NCI-H2227 (cell line): ENCODE results near the gene UST.
"Not testable (repeated sequence)": the region's sequence is repeated elsewhere in the genome, so short reads cannot be mapped to it uniquely, and the experiment has no call there.

Source experiments
- DNase-seq: peaks from one replicate; lab custom pipeline; 2025; ENCODE audit not compliant: unreplicated experiment; lab: John Stamatoyannopoulos, UW

The UST gene

DNA sequence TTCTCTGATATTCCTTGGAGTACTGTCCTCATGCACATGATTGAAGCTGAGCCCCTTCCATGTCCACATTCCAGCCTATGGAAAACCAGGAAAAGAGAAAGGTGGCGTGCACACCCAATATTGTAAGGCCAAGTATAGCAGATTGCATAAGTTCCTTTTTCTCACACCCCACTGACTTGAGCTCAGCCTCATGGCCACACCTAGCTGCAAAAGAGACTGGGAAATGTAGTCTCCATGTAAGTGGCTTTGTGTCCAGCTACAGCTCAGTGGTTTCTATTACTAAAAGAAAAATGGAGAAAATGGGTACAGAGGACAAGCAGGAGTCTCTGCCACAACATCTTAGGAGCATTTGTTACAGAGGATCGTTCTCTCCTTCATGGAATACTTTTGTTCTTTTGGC lies 10.8 kb upstream of the UST start:
- DNase-seq, result no peak

DNA sequence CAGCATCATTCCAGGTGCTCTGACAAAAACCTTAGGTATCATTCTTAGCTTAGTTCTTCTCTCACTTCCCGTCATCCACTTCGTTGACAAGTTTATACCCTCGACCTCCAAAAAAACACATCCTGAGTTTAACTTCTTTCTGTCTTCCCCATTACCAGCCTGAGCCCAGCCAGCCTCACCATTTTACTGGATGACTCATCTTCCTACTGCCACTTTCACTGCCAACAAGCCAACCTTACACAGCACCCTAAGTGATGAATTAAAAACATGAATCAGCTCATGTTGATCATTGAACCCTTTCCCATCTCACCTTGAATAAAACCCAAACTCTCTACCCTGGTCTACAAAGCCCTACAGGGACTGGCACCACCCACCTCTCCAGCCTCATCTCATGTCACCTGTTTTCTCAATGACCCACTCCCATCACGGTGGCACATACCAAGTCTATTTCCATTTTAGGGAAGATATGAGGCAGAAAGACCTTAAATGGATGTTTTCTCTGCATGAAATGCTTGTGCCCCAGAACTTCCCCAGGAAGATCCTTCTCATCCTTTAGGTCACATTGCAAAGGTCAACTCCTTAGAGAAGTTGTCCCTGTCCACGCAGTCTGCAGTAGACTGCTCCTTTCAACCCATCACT lies 9.9 kb upstream of the UST start:
- no peak for DNase-seq

DNA sequence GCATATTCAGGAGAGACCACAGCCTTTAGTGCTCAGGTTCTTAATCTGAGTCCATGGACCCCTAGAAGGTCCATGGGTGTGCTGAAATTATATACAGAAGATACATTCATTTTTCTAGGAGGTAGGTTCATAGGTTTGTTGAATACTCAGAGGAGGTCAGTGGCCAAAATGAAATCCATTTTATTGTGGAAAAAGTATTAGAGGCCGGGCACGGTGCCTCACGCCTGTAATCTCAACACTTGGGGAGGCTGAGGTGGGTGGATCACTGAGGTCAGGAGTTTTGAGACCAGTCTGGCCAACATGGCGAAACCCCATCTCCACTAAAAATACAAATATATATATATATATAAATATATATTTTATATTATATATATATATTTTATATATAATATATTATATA lies 9.0 kb upstream of the UST start:
- DNase-seq, result no peak

DNA sequence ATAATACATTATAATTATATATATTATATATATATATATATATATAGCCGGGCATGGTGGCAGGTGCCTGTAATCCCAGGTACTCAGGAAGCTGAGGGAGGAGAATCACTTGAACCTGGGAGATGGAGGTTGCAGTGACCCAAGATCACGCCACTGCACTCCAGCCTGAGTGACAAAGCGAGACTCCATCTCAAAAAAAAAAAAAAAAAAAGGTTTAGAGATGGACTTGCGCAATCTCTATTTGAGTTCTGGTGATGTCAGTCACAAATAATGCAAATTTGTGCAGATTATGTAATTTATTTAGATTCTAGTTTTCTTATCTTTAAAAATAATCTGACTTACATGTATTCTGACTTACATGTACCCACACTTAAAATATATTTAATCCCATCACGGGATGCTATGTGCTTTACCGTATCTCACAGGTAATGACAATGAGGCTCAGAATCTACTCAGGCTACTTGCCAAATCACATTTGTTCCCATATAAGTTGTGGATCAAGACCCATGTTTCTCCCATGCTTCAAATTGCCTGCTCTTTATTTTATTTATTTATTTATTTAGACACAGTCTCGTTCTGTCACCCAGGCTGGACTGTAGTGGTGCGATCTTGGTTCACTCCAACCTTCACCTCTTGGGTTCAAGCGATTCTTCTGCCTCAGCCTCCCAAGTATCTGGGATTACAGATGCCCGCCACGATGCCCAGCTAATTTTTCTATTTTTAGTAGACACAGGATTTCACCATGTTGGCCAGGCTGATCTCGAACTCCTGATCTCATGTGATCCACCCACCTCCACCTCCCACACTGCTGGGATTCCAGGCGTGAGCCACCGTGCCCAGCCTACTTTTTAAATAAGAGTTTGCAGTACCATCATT lies 7.6 kb upstream of the UST start:
- no peak for DNase-seq

DNA sequence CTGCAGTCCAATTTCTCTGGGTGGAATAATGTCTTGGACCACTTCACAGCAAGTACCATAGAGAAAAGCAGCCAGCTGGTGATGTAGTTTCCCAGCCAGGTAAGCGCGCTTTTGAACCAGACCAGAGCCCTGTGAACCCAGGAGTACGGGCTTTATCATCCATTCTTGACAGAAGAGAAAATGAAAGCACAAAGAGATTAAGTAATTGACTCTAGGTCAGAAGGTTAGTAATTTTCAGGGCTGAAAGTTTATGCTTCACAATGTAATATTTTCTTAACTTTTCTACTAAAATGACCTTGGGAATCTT lies 7.1 kb upstream of the UST start:
- no peak for DNase-seq

DNA sequence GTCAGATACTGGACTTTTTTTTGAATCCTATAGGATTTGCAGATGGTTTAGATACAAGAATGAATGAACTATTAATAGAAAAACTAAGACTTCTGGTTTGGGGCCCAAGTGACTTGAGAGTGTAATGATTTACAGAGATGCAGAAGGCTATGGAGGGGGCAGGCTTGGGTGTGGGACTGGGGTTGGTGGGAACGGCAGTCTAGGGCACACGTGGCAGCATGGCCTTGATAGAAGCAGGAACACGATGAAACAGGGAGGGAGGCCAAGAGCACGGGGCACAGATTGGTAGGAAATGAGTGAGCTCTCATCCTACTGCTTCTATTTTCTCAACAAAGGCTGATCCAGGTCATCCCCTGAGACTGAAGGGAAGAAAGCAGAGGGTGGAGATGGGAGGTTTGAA lies 3.4 kb upstream of the UST start:
- DNase-seq, result no peak

DNA sequence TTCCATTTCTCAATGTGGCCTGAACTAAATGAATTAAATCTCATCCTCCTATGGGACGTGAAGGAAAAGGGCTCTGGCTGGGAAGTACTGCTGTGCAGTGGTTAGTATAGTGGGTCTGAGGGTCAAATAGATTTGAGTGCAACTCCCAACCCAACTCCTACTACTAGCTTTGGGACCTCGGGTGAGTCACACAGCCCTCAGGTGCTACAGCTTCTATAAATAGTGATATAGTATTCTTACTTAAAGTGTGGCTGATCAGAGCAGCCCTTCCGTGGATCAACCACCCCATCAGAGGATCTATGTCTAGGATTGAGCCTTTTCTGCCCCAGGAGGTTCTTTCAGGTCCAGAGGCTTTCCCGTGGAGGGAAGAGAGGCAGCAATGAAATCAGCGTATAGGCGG lies 904 bp upstream of the UST start:
- DNase-seq, result no peak

DNA sequence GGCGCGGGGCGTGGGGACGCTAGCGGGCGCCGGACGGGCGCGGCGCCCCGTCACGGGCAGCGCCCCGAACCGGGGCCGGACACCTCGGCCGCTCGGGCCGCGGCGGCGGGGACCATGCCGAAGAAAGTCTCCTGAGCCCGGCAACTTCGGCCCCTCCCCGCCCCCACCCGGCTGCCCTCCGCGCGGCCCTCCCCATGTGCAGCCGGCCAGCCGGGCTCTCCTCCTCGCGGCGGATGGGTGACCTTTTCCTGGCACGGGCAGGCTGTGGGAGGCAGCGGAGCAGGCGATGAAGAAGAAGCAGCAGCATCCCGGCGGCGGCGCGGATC lies 278 bp downstream of the UST start:
- DNase-seq, result no peak

DNA sequence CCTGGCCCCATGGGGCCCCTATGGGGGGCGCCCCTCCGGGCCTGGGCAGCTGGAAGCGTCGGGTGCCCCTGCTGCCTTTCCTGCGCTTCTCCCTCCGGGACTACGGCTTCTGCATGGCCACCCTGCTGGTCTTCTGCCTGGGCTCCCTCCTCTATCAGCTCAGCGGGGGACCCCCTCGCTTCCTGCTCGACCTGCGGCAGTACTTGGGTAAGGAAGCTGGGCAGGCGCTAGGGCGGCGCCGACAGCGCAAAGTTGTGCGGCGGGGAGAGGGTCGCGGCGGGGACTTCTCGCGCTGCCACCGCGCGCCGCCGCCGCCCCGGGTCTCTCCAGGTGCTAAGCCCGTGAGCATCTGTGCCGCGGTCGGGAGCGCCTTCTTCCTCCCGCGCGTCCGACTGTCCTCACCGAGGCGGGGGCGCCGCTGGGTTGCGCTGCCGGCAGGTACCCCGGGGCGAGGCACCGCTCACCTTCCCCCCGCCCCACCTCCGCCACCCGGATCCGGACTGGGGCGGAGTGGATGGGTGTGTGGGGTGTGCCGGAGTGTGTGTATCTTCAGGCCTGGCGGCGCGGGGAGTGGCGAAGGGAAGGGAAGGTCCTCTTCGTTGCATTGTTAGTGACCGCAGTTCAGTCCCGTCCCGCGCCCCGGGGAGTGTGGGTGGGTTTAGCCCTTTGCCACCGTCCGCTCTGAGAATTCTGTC lies 788 bp downstream of the UST start:
- peak; percentile 16 for DNase-seq

DNA sequence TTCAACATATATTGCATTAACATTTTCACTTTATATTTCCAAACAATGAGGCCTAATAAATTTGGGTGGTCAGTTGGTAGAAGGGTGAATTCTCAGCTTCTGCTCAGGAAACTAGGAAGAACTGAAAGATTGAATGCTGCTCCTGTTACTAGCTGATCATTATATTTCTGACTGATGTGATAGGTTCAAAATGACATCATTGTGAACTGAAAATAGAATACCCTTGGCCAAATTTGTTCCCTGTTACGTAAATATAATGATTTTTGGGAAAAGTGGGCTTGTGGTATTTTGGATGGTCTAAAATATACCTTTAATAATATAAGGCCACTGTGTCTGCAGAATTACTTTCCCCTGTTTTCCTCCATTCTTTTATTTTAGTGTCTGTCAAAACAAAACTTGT lies 2.8 kb downstream of the UST start:
- DNase-seq, result no peak

DNA sequence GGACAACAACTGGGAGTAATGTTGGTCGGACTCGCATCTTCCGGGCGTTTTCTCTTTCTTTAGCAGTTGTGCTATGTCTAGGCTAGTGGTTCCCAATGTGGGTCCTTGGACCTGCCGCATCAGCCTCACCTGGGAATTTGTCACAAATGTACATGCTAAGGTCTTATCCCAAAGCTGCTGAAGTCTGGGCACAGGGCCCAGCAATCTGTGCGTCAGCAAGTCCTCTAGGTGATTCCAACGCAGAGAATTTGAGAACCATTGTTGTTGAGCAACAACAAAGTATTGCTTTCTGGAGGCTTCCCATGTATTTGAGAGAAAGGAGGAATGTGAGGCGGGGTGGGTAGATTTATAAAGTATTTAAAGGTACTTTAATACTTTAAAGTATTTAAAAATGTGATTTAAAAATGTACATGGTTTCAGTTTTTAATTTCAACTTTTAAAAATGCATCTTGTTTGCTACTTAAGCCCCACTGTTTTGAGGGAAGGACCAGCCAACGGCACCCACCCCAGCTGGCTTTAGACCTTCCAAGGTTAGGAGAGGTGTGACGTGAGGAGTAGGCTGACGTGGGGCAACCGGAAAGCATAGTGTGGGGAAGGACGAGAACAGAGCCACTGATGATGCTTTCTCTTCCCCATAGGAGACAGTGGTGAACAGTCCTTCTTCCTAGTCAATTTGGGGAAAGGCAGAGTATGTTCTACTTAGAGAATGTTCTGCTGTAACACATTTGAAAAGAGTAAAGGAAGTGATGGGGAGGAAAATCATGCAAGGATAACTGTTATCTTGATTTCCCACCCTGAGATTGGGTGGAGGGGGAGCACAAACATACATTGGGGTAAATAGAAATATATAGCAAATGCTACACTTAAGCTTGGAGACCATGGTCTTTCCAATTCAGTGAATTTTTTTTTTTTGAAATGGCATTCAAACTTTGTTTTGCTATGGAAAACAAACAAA lies 4.3 kb downstream of the UST start:
- no peak for DNase-seq

DNA sequence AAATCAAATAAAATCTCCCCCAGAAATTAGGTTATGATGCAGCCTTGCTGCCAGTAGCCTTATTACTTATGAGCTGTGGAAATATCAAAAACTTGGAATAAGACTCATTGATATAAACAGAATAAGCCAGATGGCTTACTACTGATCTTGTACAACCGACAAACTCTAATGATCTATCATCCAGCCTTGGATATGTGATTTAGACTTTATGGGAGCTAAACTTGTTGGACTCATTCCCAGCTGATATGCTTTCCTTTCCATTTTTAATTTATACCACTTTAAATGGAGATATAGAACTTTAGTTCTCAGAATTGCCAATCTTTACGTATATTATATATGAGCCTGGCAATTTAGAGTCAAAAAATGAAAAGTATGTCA lies 5.0 kb downstream of the UST start:
- no peak for DNase-seq

DNA sequence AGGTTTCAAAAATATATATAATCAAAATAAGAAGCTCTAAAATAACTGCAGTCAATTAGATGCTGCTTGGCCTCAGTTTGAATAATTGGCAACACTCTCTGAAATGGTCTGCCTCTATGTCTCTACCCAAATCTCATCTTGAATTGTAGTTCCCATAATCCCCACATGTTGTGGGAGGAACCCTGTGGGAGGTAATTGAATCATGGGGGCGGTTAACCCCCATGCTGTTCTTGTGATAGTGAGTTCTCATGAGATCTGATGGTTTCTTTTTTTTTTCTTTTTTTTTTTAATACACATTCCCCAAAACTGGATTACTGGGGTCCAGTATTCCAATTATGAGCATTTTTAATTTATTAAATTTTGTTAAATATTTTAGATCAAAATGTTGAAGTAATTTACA lies 8.5 kb downstream of the UST start:
- not testable (repeated sequence) for DNase-seq

DNA sequence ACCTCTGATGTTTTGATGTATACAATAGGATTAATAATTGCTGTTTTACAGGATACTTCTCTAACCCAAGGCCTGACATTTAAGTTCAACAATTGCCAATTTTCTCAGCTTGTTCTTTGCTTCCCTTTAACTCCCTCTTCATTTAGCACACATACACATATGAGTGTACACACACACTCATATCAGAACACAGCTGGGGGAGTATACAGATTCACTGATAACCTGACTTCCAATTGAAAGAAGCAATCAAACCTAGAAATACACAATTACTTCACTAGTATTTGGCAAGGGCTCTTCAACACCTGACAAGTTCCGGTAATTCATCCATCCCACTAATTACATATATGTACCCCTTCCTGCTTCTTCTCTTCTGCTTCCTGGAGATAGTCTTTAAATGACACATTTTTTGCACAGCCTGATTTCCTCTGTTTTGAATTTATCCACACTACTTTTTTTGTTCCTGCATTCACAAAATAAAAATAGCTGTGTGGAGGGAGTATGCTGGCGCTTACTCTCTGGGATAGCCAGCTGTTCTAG lies 11.2 kb downstream of the UST start:
- DNase-seq, result no peak

DNA sequence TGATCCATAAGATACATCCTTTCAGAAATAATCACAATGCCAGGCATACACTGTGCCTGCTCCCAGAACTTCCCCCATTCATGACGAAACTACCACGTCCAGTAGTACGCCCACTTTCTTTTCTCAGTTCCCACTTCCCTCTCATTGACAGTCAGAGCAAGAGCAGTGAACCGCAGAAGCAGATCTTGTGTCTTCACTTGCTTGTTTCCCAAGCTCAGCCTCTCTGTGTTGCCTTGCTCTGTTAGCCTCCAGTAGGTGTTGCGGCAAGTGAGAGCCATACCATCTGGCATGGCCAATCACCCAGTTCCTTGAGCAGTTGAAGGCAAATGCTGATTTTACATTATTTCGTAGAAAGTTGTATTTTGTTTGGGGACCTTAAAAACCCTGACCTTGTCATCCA lies 11.7 kb downstream of the UST start:
- no peak for DNase-seq

DNA sequence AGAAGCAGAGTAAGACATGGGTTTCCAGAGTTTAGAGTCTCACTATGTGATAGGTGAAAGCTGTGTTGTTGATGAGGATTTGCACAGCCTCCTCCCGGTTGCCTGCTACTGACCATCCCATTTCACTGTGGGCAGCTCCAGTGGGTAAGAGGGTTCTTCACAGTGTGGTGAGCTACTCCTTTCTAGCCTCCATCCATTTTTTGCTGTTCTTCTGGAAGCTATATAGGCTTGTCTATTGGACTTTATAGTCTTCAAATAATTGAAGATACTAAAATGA lies 13.4 kb downstream of the UST start:
- no peak for DNase-seq

DNA sequence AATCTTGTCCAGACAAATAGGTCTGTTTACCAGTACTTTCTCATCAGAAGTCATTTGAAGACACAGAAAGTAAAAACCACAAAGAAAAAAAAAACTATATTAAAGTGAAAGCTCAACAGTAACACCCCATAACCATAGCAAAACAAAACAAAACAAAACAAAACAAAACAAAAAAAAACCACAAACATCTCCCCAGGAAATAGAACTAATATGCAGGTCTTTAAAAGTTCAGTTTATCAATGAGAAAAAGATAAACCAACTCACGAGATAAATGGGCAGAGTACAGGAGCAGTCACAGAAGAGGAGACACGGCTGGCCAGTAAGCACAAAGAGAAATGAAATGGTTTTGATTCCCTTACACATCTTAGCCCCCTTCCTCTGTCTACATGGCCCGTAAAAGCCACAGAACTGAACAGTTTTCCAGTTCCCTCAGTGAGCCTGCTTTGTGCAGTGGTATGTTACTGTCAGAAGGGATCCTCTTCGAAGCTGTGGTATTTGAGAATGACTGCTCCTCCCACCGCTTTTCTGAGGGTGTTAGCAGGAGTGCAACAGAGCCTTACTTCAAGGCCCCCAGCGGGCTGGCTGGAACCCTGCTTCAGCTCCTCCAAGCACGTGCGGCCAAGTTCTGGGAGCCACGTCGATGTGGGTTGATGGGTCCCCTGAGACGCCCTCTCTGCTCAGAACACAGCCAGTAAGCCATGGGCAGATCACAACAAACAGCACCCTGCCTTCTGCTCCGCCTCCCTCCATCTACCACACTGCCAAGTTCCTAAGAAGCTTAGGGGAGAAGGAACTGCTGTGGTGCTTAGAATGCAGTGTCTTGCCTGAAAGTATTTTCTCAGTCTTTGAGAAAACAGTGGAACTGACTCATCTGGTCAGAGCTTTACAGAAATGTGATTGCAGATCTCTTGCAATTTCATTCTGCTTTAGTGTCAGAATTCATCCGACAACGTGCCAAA lies 14.0 kb downstream of the UST start:
- DNase-seq, result no peak

DNA sequence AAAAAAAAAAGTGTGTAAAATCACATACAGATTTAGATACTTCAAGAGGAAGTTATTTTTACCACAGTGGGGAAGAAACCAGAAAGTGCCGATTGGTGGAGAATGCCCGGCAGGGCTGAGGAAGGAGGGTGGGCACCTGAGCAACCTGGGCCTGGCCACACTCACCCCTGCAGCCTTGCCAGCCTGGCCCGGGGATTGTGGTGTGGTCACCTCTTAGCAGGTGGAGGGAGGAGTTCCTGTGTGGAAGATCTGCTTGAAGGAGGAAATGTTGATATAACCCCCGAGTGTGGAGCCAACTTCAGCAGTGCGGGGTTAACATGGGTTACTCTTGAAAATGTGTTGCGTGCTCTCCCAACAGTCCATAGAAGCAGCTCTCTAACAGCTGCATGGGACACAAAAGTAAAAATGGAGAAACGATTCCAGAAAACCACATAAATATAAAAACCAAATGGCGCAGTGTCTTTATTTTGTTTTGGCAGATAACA lies 14.7 kb downstream of the UST start:
- no peak for DNase-seq

DNA sequence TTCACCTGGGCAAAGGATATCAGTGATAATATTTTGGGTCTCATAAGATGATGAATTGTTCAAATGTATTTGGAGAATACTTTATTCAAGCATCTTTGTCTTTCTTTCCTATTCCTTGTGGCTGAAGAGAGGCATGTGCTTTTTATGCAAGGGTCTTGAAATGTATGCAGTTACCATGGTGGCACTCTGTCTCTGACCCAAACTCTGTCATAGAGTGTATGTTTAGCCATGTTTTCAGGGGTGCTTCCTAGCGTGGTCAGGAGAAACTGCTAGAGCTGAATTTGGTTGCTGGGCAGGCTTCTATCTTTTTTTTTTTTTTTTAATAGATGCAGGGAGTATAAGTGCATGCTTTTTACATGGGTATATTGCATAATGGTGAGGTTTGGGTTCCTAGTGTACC lies 15.4 kb downstream of the UST start:
- DNase-seq, result no peak
